Ascending aorta (tissue), 2 donors: ENCODE data around the gene TMEM170A. TPM values are rescaled to one million over a fixed set of nuclear protein-coding genes. Genes with fewer than 3 reads are reported as not detected.

Source experiments
- DNase-seq, 2 donors: peaks; one replicate each; pipeline ENCODE4 v3.0.0-alpha.2; 2019; ENCODE audit warnings: low spot score in 2 of 2
- H3K27ac ChIP-seq, 2 donors: fragments of 200-600 bp; sonication (generic); one replicate each; pipeline ENCODE4 v1.5.1; 2016 to 2017; ENCODE audit warnings: mild to moderate bottlenecking in 1 of 2
- H3K27me3 ChIP-seq: fragments of 200-600 bp; sonication (generic); one replicate; pipeline ENCODE4 v1.5.1; 2017
- H3K36me3 ChIP-seq, 2 donors: fragments of 200-600 bp; sonication (generic); one replicate each; pipeline ENCODE4 v1.5.1; 2016
- H3K4me1 ChIP-seq, 2 donors: fragments of 200-600 bp; sonication (generic); one replicate each; pipeline ENCODE4 v1.5.1; 2016 to 2017; ENCODE audit warnings: mild to moderate bottlenecking in 1 of 2
- H3K4me3 ChIP-seq, 2 donors: fragments of 200-600 bp; sonication (generic); one replicate each; pipeline ENCODE4 v1.5.1; 2016 to 2017; ENCODE audit warnings: mild to moderate bottlenecking in 1 of 2
- H3K9me3 ChIP-seq, 2 donors: fragments of 200-600 bp; sonication (generic); one replicate each; pipeline ENCODE4 v1.5.1; 2016
- CTCF ChIP-seq, 3 experiments: fragments of 200-600 bp in 2 of 3; fragments of 450-650 bp in 1 of 3; sonication (generic) in 2 of 3; IDR thresholded peaks; one replicate each; pipeline ENCODE4 v1.5.1; 2016 to 2019; ENCODE audit warnings: antibody characterized with exemption in 3 of 3, mild to moderate bottlenecking in 1 of 3, moderate library complexity in 1 of 3
- intact Hi-C: fragments of 100-400 bp; cut with DNase I; formaldehyde crosslinking; loops from one replicate; pipeline ENCODE4 v1.15.1; 2023
- total RNA-seq: library from RNA; depleted of rRNA; stranded (reverse); fragments of >200 nt; gene quantifications from one replicate; pipeline ENCODE4 v1.1.0, GENCODE V29; 2016

Gene TMEM170A
- total RNA-seq, 1 donor from 2014 or later: 33.0 TPM

- TF ChIP-seq CTCF (IDR thresholded peaks at IDR 0.05): no peak
- intact Hi-C loops: no loop called here
- no peak overlapping the region for H3K27ac ChIP-seq
Measured at GRCh38 chr16:75491876-75492275, 27.4 kb upstream of the TMEM170A start.

GRCh38 chr16:75488322-75488721 is 23.8 kb upstream of the TMEM170A start:
- no peak for TF ChIP-seq CTCF (IDR thresholded peaks at IDR 0.05)
- no peaks in the 10 kb centered on the region for H3K36me3 ChIP-seq
- no peak for DNase-seq
- no peak overlapping the region for H3K4me3 ChIP-seq
- H3K4me1 ChIP-seq: no peaks in the 10 kb centered on the region
- no peaks in the 10 kb centered on the region for H3K27me3 ChIP-seq
- H3K9me3 ChIP-seq: no peaks in the 10 kb centered on the region
- intact Hi-C loops: no loop called here
- H3K27ac ChIP-seq: no peak overlapping the region

More at GRCh38 chr16:75491876-75492275, 27.4 kb upstream of the TMEM170A start:
- Histone ChIP-seq H3K9me3 (no peaks in the 10 kb centered on the region), H3K36me3 (no peaks in the 10 kb centered on the region), H3K4me1 (peaks cover 0 to 3% of the 10 kb centered on the region in 2 donors), H3K27me3 (no peaks in the 10 kb centered on the region), H3K4me3 (no peak overlapping the region)
- DNase-seq: no peak

GRCh38 chr16:75486676-75487313 is 22.3 kb upstream of the TMEM170A start:
- Histone ChIP-seq H3K4me3 (no peak overlapping the region), H3K27me3 (no peaks in the 10 kb centered on the region), H3K27ac (no peak overlapping the region), H3K9me3 (no peaks in the 10 kb centered on the region), H3K4me1 (no peaks in the 10 kb centered on the region), H3K36me3 (no peaks in the 10 kb centered on the region)
- intact Hi-C loops: no loop called here
- no peak for DNase-seq
- no peak for TF ChIP-seq CTCF (IDR thresholded peaks at IDR 0.05)

GRCh38 chr16:75486014-75486675 is 21.7 kb upstream of the TMEM170A start:
- Histone ChIP-seq H3K9me3 (no peaks in the 10 kb centered on the region), H3K27ac (no peak overlapping the region), H3K4me3 (no peak overlapping the region), H3K36me3 (no peaks in the 10 kb centered on the region), H3K27me3 (no peaks in the 10 kb centered on the region), H3K4me1 (no peaks in the 10 kb centered on the region)
- intact Hi-C loops: no loop called here
- DNase-seq: no peak
- TF ChIP-seq CTCF (IDR thresholded peaks at IDR 0.05): no peak

- Histone ChIP-seq H3K4me1 (no peaks in the 10 kb centered on the region), H3K27me3 (no peaks in the 10 kb centered on the region), H3K9me3 (no peaks in the 10 kb centered on the region), H3K4me3 (no peak overlapping the region), H3K36me3 (no peaks in the 10 kb centered on the region), H3K27ac (no peak overlapping the region)
- no peak for TF ChIP-seq CTCF (IDR thresholded peaks at IDR 0.05)
- no peak for DNase-seq
- intact Hi-C loops: no loop called here
Measured at GRCh38 chr16:75485230-75486013, 20.9 kb upstream of the TMEM170A start.
